ENCODE results near the gene PDE7B.

DNA sequence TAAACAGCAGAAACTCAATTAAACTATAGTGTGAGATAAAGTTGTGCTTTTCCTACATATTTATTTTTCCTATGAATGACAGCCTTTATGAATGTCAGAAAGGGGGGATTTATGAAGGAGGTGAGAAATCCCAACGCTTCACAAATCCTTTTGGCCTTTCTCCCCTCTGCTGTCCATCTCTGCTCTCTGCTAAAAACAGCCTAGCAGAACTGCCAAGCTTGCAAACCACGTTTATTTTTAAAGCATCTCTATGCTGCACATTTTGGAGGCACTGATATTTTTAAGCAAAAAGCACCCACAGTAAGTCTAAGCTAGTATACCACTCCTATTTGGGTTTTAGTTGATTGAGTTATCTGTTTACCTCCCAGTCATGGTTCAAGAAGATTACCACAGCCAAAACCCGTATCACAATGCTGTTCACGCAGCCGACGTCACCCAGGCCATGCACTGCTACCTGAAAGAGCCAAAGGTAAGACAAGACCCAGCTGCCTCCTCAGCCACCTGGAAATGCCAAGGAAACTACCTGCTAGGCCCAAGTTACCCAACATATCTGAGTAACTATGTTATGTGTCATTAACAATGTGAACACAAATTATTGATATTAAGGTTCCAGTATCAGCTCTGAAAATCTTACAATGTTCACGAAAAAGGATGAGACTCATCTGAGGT is 302.3 kb downstream of the PDE7B start:
- TF ChIP-seq POLR2AphosphoS5 (IDR thresholded peaks at IDR 0.05; ENCODE audit: low read depth, low read length): no peak
- TF ChIP-seq, protein P1, sequence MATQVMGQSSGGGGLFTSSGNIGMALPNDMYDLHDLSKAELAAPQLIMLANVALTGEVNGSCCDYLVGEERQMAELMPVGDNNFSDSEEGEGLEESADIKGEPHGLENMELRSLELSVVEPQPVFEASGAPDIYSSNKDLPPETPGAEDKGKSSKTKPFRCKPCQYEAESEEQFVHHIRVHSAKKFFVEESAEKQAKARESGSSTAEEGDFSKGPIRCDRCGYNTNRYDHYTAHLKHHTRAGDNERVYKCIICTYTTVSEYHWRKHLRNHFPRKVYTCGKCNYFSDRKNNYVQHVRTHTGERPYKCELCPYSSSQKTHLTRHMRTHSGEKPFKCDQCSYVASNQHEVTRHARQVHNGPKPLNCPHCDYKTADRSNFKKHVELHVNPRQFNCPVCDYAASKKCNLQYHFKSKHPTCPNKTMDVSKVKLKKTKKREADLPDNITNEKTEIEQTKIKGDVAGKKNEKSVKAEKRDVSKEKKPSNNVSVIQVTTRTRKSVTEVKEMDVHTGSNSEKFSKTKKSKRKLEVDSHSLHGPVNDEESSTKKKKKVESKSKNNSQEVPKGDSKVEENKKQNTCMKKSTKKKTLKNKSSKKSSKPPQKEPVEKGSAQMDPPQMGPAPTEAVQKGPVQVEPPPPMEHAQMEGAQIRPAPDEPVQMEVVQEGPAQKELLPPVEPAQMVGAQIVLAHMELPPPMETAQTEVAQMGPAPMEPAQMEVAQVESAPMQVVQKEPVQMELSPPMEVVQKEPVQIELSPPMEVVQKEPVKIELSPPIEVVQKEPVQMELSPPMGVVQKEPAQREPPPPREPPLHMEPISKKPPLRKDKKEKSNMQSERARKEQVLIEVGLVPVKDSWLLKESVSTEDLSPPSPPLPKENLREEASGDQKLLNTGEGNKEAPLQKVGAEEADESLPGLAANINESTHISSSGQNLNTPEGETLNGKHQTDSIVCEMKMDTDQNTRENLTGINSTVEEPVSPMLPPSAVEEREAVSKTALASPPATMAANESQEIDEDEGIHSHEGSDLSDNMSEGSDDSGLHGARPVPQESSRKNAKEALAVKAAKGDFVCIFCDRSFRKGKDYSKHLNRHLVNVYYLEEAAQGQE (IDR thresholded peaks at IDR 0.05; ENCODE audit: insufficient read depth in 1 of 2, low read depth in 2 of 2, low read length in 2 of 2): no peak
- no peak for TF ChIP-seq TAF1 (IDR thresholded peaks at IDR 0.05; ENCODE audit: borderline replicate concordance, insufficient read depth, low read length)

Data from PFSK-1 (cell line).